MM.1S (cell line): Measurements from ENCODE around the gene MTMR12.

Experiments used
- DNase-seq: peaks from one replicate; pipeline ENCODE4 v3.0.0-alpha.2; 2015
- H2AFZ ChIP-seq: fragments of 300-600 bp; sonication (generic); 2 replicates; pipeline ENCODE4 v1.6.0; 2016; ENCODE audit warnings: antibody characterized with exemption, low read length
- H3F3A ChIP-seq: fragments of 300-600 bp; sonication (generic); 2 replicates; pipeline ENCODE4 v1.6.1; 2016; ENCODE audit warnings: mild to moderate bottlenecking, antibody characterized with exemption, low read length, moderate library complexity, mixed read lengths; ENCODE audit not compliant: insufficient read depth
- H3K27ac ChIP-seq: fragments of 300-600 bp; sonication (generic); 2 replicates; pipeline ENCODE4 v1.5.1; 2016; ENCODE audit warnings: mild to moderate bottlenecking, low read length
- H3K27me3 ChIP-seq: fragments of 300-600 bp; sonication (generic); replicated peaks from 2 replicates; pipeline ENCODE4 v1.6.0; 2016; ENCODE audit warnings: low read length; ENCODE audit not compliant: insufficient read depth
- H3K36me3 ChIP-seq: fragments of 300-600 bp; sonication (generic); replicated peaks from 2 replicates; pipeline ENCODE4 v1.6.1; 2016; ENCODE audit warnings: mild to moderate bottlenecking, low read length, mixed read lengths; ENCODE audit not compliant: insufficient read depth
- H3K4me1 ChIP-seq: fragments of 300-600 bp; sonication (generic); 2 replicates; pipeline ENCODE4 v1.6.1; 2016; ENCODE audit warnings: low read length, mixed read lengths
- H3K4me2 ChIP-seq: fragments of 300-600 bp; sonication (generic); 2 replicates; pipeline ENCODE4 v1.6.0; 2016; ENCODE audit warnings: low read depth, low read length
- H3K4me3 ChIP-seq: fragments of 300-600 bp; sonication (generic); 2 replicates; pipeline ENCODE4 v1.5.1; 2016; ENCODE audit warnings: low read length, mixed read lengths
- H3K79me2 ChIP-seq: fragments of 300-600 bp; sonication (generic); 2 replicates; pipeline ENCODE4 v1.6.1; 2016; ENCODE audit warnings: mixed run types, low read length, mixed read lengths
- H3K9ac ChIP-seq: fragments of 300-600 bp; sonication (generic); 2 replicates; pipeline ENCODE4 v1.6.1; 2016; ENCODE audit warnings: low read length, mixed read lengths
- H3K9me2 ChIP-seq: fragments of 300-600 bp; sonication (generic); replicated peaks from 2 replicates; pipeline ENCODE4 v1.6.1; 2016; ENCODE audit warnings: mild to moderate bottlenecking, low read length, mixed read lengths; ENCODE audit not compliant: insufficient read depth
- H3K9me3 ChIP-seq: fragments of 300-600 bp; sonication (generic); replicated peaks from 2 replicates; pipeline ENCODE4 v1.6.1; 2016; ENCODE audit warnings: mild to moderate bottlenecking, low read length, mixed read lengths; ENCODE audit not compliant: insufficient read depth
- H4K20me1 ChIP-seq: fragments of 300-600 bp; sonication (generic); 2 replicates; pipeline ENCODE4 v1.6.1; 2016; ENCODE audit warnings: mild to moderate bottlenecking, low read length, moderate library complexity, mixed read lengths; ENCODE audit not compliant: insufficient read depth
- EZH2 ChIP-seq: fragments of 300-600 bp; sonication (generic); optimal IDR thresholded peaks from 2 replicates; pipeline ENCODE3; 2017; ENCODE audit warnings: low read depth, mild to moderate bottlenecking, antibody characterized with exemption, low read length, mixed read lengths
- EZH2phosphoT487 ChIP-seq: fragments of 300-600 bp; sonication (generic); IDR thresholded peaks from 2 replicates; pipeline ENCODE4 v1.6.1; 2018; ENCODE audit warnings: antibody characterized with exemption, low read length
- TF ChIP-seq, protein P1 (sequence below): fragments of 300-600 bp; sonication (generic); IDR thresholded peaks from 2 replicates; pipeline ENCODE4 v1.5.1; 2016; ENCODE audit warnings: antibody characterized with exemption, low read length, mixed read lengths

Gene MTMR12

DNA sequence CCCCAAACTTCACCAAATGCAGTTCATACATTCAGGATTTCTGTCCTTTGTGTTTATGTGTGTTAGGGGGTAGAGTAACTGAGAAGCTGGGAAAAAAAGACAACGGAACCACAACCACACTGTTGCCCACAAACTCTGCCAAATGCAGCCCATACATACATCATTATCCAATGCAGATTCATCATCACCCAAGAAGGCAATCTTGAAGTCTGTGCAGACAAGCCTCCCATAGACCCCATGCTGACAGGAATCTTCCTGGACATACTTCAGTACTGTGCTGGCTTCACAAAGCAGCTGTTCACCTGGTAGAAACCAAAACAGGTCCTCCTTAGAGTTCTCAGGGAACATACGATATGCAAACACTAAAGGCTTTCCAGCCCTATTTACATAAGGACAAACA, 38.9 kb downstream of the MTMR12 start:
- Histone ChIP-seq H3K4me3 (no peak overlapping the region), H4K20me1 (no peaks in the 10 kb centered on the region), H3K27ac (no peak overlapping the region), H3K36me3 (peaks cover 8% of the 10 kb centered on the region; the same call in 1 of the 2 replicates), H3K4me1 (peaks cover 27% of the 10 kb centered on the region), H3K27me3 (no peaks in the 10 kb centered on the region), H3K9me2 (no peaks in the 10 kb centered on the region), H2AFZ (no peak overlapping the region), H3K4me2 (no peak overlapping the region), H3K9me3 (no peaks in the 10 kb centered on the region), H3F3A (peaks cover 12% of the 10 kb centered on the region; the same call in 1 of the 2 replicates), H3K9ac (no peak overlapping the region), H3K79me2 (peaks cover 65% of the 10 kb centered on the region)
- DNase-seq: no peak
- no peak for TF ChIP-seq EZH2
- TF ChIP-seq, protein P1, sequence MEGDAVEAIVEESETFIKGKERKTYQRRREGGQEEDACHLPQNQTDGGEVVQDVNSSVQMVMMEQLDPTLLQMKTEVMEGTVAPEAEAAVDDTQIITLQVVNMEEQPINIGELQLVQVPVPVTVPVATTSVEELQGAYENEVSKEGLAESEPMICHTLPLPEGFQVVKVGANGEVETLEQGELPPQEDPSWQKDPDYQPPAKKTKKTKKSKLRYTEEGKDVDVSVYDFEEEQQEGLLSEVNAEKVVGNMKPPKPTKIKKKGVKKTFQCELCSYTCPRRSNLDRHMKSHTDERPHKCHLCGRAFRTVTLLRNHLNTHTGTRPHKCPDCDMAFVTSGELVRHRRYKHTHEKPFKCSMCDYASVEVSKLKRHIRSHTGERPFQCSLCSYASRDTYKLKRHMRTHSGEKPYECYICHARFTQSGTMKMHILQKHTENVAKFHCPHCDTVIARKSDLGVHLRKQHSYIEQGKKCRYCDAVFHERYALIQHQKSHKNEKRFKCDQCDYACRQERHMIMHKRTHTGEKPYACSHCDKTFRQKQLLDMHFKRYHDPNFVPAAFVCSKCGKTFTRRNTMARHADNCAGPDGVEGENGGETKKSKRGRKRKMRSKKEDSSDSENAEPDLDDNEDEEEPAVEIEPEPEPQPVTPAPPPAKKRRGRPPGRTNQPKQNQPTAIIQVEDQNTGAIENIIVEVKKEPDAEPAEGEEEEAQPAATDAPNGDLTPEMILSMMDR: no peak
- TF ChIP-seq EZH2phosphoT487: no peak

DNA sequence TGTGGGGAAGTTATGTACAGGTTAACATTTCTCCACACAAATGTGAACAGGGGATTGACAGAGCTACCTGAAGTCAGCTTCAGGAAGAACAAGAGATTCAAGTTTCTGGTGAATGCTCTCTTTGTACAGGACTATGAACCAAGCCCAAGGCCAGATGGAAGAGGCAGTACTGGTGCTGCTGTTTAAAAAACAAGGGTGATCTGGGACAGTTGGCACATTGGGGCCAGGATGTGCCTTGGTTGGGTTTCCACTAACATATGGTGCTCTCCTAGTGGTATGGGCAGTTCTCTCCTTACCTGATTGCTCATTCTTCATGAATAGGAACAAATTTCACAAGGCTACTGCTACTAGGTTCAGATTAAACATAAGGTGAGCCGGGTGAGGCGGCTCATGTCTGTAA, 40.0 kb downstream of the MTMR12 start:
- H3K36me3 ChIP-seq: peaks cover 8% of the 10 kb centered on the region; the same call in 1 of the 2 replicates
- no peaks in the 10 kb centered on the region for H4K20me1 ChIP-seq
- no peak overlapping the region for H2AFZ ChIP-seq
- H3K9me3 ChIP-seq: no peaks in the 10 kb centered on the region
- H3K4me1 ChIP-seq: peaks cover 17% of the 10 kb centered on the region
- H3K27me3 ChIP-seq: no peaks in the 10 kb centered on the region
- H3K79me2 ChIP-seq: peaks cover 55% of the 10 kb centered on the region
- no peak for DNase-seq
- no peak overlapping the region for H3K9ac ChIP-seq
- H3K9me2 ChIP-seq: no peaks in the 10 kb centered on the region
- TF ChIP-seq EZH2phosphoT487 (no peak), EZH2 (no peak)
- TF ChIP-seq, protein P1: no peak
- no peak overlapping the region for H3K4me3 ChIP-seq
- no peak overlapping the region for H3K27ac ChIP-seq
- H3K4me2 ChIP-seq: no peak overlapping the region
- H3F3A ChIP-seq: peaks cover 12% of the 10 kb centered on the region; the same call in 1 of the 2 replicates

DNA sequence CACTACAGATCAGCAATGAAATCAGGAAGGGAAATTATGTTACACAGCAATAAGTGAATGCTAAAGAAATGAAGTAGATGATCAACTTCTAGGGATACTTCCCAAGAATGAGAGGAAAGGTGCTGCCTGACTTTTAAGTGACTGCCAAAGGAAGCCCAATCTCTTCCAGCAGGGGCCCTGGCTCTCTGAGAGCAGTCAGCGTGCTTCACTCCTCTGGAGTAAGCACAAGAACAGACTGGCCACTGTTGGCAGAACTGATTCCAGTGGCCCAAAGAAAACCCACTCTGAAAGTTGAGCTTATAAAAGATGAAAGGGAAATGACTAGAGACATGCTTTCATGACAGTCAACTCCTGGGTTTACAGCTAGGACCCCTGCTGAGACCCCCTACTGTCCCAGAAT, 41.8 kb downstream of the MTMR12 start:
- H3K27me3 ChIP-seq: no peaks in the 10 kb centered on the region
- peaks cover 8% of the 10 kb centered on the region; the same call in 1 of the 2 replicates for H3K36me3 ChIP-seq
- H2AFZ ChIP-seq: no peak overlapping the region
- H3K4me2 ChIP-seq: no peak overlapping the region
- peaks cover under 1% of the 10 kb centered on the region for H3K4me1 ChIP-seq
- H3K79me2 ChIP-seq: peaks cover 40% of the 10 kb centered on the region
- peaks cover 1% of the 10 kb centered on the region; the same call in 1 of the 2 replicates for H3F3A ChIP-seq
- H3K27ac ChIP-seq: no peak overlapping the region
- H3K4me3 ChIP-seq: no peak overlapping the region
- H4K20me1 ChIP-seq: no peaks in the 10 kb centered on the region
- H3K9me2 ChIP-seq: no peaks in the 10 kb centered on the region
- no peak overlapping the region for H3K9ac ChIP-seq
- H3K9me3 ChIP-seq: no peaks in the 10 kb centered on the region
- DNase-seq: no peak
- no peak for TF ChIP-seq EZH2phosphoT487
- TF ChIP-seq, protein P1: no peak
- TF ChIP-seq EZH2: no peak
